Trophoblast cell (in vitro differentiated cells and primary cell): ENCODE measurements around the gene GRK2.

Experiments
- DNase-seq, 2 donors: peaks; one replicate each; pipeline ENCODE4 v3.0.0-alpha.2; 2016
- H2AFZ ChIP-seq: 2 replicates; pipeline ENCODE4 v1.6.1; 2013; ENCODE audit warnings: low read length, moderate library complexity, mild to moderate bottlenecking; ENCODE audit not compliant: insufficient read depth, poor library complexity
- H2AK5ac ChIP-seq: 2 replicates; pipeline ENCODE4 v1.6.1; 2013; ENCODE audit warnings: mild to moderate bottlenecking, low read length
- H2BK120ac ChIP-seq: 2 replicates; pipeline ENCODE4 v1.6.1; 2013; ENCODE audit warnings: low read length, mild to moderate bottlenecking, moderate library complexity; ENCODE audit not compliant: insufficient read depth, poor library complexity
- H2BK12ac ChIP-seq: 2 replicates; pipeline ENCODE4 v1.6.1; 2013; ENCODE audit warnings: mild to moderate bottlenecking, low read length, moderate library complexity
- H2BK5ac ChIP-seq: 2 replicates; pipeline ENCODE4 v1.6.1; 2013; ENCODE audit warnings: low read length, low read depth, moderate library complexity, mild to moderate bottlenecking; ENCODE audit not compliant: poor library complexity
- H3K14ac ChIP-seq: 2 replicates; pipeline ENCODE4 v1.6.1; 2013; ENCODE audit warnings: mild to moderate bottlenecking, low read length
- H3K18ac ChIP-seq: 2 replicates; pipeline ENCODE4 v1.6.1; 2013; ENCODE audit warnings: mild to moderate bottlenecking, low read length
- H3K23ac ChIP-seq: 2 replicates; pipeline ENCODE4 v1.6.1; 2013; ENCODE audit warnings: low read length
- H3K27ac ChIP-seq: 2 replicates; pipeline ENCODE4 v1.5.1; 2013; ENCODE audit warnings: low read depth, mild to moderate bottlenecking, inconsistent platforms, low read length, moderate library complexity
- H3K27me3 ChIP-seq: 2 replicates; pipeline ENCODE4 v1.6.1; 2013; ENCODE audit warnings: inconsistent platforms, mild to moderate bottlenecking, low read length, moderate library complexity; ENCODE audit not compliant: insufficient read depth
- H3K36me3 ChIP-seq, 2 experiments: 1 replicate in 1 of 2; 2 replicates in 1 of 2; pipeline ENCODE4 v1.6.1; 2013; ENCODE audit warnings: low read length in 2 of 2, mild to moderate bottlenecking in 2 of 2, moderate library complexity in 1 of 2; ENCODE audit not compliant: insufficient read depth in 2 of 2, control insufficient read depth in 1 of 2
- H3K4ac ChIP-seq: 2 replicates; pipeline ENCODE4 v1.6.1; 2013; ENCODE audit warnings: low read depth, mild to moderate bottlenecking, low read length, moderate library complexity
- H3K4me1 ChIP-seq, 2 experiments: 1 replicate in 1 of 2; 2 replicates in 1 of 2; pipeline ENCODE4 v1.6.1; 2013; ENCODE audit warnings: low read length in 2 of 2, mild to moderate bottlenecking in 2 of 2, moderate library complexity in 1 of 2; ENCODE audit not compliant: insufficient read depth in 2 of 2, control insufficient read depth in 1 of 2
- H3K4me2 ChIP-seq: 2 replicates; pipeline ENCODE4 v1.6.1; 2013; ENCODE audit warnings: inconsistent platforms, mild to moderate bottlenecking, low read length, moderate library complexity
- H3K4me3 ChIP-seq: 2 replicates; pipeline ENCODE4 v1.5.1; 2013; ENCODE audit warnings: mild to moderate bottlenecking, low read depth, low read length, inconsistent platforms
- H3K79me1 ChIP-seq: one replicate; pipeline ENCODE4 v1.6.1; 2013; ENCODE audit warnings: low read length
- H3K79me2 ChIP-seq: 2 replicates; pipeline ENCODE4 v1.6.1; 2013; ENCODE audit warnings: low read length, mild to moderate bottlenecking; ENCODE audit not compliant: control insufficient read depth, insufficient read depth, poor library complexity
- H3K9ac ChIP-seq: 2 replicates; pipeline ENCODE4 v1.6.1; 2013; ENCODE audit warnings: mild to moderate bottlenecking, low read length
- H3K9me3 ChIP-seq: 2 replicates; pipeline ENCODE4 v1.6.1; 2013; ENCODE audit warnings: low read depth, mild to moderate bottlenecking, control low read depth, inconsistent platforms, low read length; ENCODE audit not compliant: insufficient read depth
- H4K12ac ChIP-seq: 2 replicates; pipeline ENCODE4 v1.6.1; 2013; ENCODE audit warnings: low read depth, mild to moderate bottlenecking, low read length, moderate library complexity
- H4K8ac ChIP-seq: 2 replicates; pipeline ENCODE4 v1.6.1; 2013; ENCODE audit warnings: low read depth, mild to moderate bottlenecking, low read length, moderate library complexity
- H4K91ac ChIP-seq: one replicate; pipeline ENCODE4 v1.6.1; 2013; ENCODE audit warnings: low read depth, mild to moderate bottlenecking, low read length, moderate library complexity
- WGBS: extraction: QIAGEN DNeasy Blood & Tissue Kit; methylation state at CpG from one replicate; pipeline ENCODE4 v1.1.7; 2013; ENCODE audit warnings: missing lambda C conversion rate; ENCODE audit not compliant: insufficient read length, insufficient coverage; ENCODE audit errors: extremely low coverage; 5-methylcytosine and 5-hydroxymethylcytosine counted together

The GRK2 gene

DNA sequence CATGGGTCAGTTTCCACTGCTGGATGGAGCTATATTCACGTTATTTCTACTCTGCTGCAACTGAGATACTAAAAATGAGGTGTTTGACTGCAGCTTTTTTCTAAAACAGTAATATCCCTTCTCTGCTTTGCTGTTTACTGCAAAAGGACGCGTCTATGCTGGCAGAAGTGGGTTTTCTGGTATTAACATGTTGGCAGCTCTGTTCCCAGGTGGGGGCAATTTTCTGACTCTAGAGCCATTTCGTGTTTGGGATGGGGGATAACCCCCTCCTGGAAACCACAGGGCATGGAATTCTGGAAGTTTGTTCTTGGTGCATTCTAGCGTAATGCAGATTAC, 4.9 kb downstream of the GRK2 start:
- Histone ChIP-seq H2AFZ (no peak overlapping the region), H3K4me3 (no peak overlapping the region), H3K4me1 (peaks cover 26 to 37% of the 10 kb centered on the region in 2 experiments), H2BK5ac (no peak overlapping the region), H2AK5ac (no peak overlapping the region), H4K12ac (no peak overlapping the region), H4K91ac (no peak overlapping the region), H3K4me2 (no peak overlapping the region), H4K8ac (no peak overlapping the region), H2BK12ac (no peak overlapping the region), H3K79me1 (peaks cover 5% of the 10 kb centered on the region), H3K14ac (no peak overlapping the region), H3K36me3 (peaks cover 22 to 30% of the 10 kb centered on the region in 2 experiments), H3K23ac (no peak overlapping the region), H3K9me3 (no peaks in the 10 kb centered on the region), H2BK120ac (no peak overlapping the region), H3K18ac (no peak overlapping the region), H3K79me2 (peaks cover 12% of the 10 kb centered on the region), H3K27ac (no peak overlapping the region), H3K4ac (no peak overlapping the region), H3K9ac (no peak overlapping the region), H3K27me3 (no peaks in the 10 kb centered on the region)
- no CpG with 5 or more reads among the region's 5 CpGs for WGBS
- no peak for DNase-seq

GRCh38 chr11:67271541-67272284, 5.4 kb downstream of the GRK2 start:
- Histone ChIP-seq H3K9ac (no peak overlapping the region), H4K12ac (no peak overlapping the region), H3K27me3 (no peaks in the 10 kb centered on the region), H2BK12ac (no peak overlapping the region), H3K27ac (no peak overlapping the region), H4K8ac (no peak overlapping the region), H2BK120ac (no peak overlapping the region), H3K79me2 (peaks cover 10% of the 10 kb centered on the region), H3K14ac (no peak overlapping the region), H3K4me1 (peaks cover 26 to 37% of the 10 kb centered on the region in 2 experiments), H4K91ac (no peak overlapping the region), H3K9me3 (no peaks in the 10 kb centered on the region), H3K79me1 (peaks cover 5% of the 10 kb centered on the region), H3K4me2 (no peak overlapping the region), H2BK5ac (no peak overlapping the region), H2AFZ (no peak overlapping the region), H3K4ac (peak overlapping the region; percentile 10), H3K23ac (no peak overlapping the region), H3K4me3 (no peak overlapping the region), H3K36me3 (peaks cover 24 to 31% of the 10 kb centered on the region in 2 experiments), H2AK5ac (no peak overlapping the region), H3K18ac (no peak overlapping the region)
- DNase-seq = peak; percentile 81 to 84
- WGBS = no CpG with 5 or more reads among the region's 19 CpGs

DNA sequence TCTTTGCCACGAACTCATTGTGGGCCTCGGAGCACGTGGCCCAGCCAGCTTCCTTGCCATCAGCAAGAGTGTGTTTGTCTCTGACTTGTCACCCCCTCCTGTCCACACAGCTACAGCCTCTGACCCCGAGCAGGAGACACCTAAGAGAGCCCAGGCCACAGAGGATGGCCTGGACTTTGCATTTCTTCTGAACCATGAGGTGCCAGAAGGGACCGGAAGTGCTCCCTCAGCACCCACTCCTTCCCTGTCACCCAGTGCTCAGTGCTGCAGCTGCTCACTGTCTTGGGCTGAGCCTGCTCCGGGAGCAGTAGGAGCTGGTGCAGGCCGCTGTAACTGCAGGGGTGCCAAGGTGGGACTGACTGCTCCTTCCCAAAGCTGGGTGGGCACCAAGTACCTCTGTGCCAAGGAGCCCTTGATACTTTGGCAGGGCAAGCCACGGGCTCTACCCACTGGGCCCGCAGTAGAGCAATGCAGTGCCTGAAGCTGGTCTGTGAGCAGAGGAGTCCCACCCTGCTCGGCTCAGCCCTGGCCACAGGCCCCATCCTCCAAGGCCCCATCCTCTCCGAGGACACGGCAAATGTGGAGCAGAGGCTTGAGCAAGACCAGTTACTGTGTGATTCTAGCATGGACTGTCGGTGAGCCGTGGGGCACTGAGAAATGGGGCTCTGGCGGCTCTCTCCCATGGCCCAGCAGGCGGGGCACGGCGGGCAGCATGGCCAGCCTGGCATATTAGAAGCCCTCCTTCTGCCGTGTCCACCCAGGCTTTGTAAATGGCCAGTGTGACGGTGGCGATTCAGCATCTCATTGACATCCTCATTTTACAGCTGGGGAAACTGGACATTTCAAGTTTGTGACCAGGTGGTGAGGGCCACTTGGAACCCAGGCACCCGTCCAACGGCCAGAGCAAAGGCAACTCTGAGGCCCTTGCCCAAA, 6.3 kb downstream of the GRK2 start:
- peaks cover 22 to 30% of the 10 kb centered on the region in 2 experiments for H3K4me1 ChIP-seq
- H3K79me2 ChIP-seq = peaks cover 3% of the 10 kb centered on the region
- WGBS = no CpG with 5 or more reads among the region's 23 CpGs
- no peak overlapping the region for H4K91ac ChIP-seq
- no peak overlapping the region for H2BK12ac ChIP-seq
- H3K4ac ChIP-seq = peak overlapping the region; percentile 21
- H4K12ac ChIP-seq = no peak overlapping the region
- no peak overlapping the region for H4K8ac ChIP-seq
- no peak overlapping the region for H3K14ac ChIP-seq
- H3K36me3 ChIP-seq = peaks cover 30 to 36% of the 10 kb centered on the region in 2 experiments
- no peak overlapping the region for H2AK5ac ChIP-seq
- no peak overlapping the region for H3K18ac ChIP-seq
- no peaks in the 10 kb centered on the region for H3K79me1 ChIP-seq
- no peak overlapping the region for H2BK5ac ChIP-seq
- H3K27me3 ChIP-seq = no peaks in the 10 kb centered on the region
- H2AFZ ChIP-seq = no peak overlapping the region
- H2BK120ac ChIP-seq = no peak overlapping the region
- no peak overlapping the region for H3K4me3 ChIP-seq
- no peak overlapping the region for H3K27ac ChIP-seq
- no peak overlapping the region for H3K4me2 ChIP-seq
- H3K9me3 ChIP-seq = no peaks in the 10 kb centered on the region
- no peak for DNase-seq
- no peak overlapping the region for H3K23ac ChIP-seq
- H3K9ac ChIP-seq = no peak overlapping the region

DNA sequence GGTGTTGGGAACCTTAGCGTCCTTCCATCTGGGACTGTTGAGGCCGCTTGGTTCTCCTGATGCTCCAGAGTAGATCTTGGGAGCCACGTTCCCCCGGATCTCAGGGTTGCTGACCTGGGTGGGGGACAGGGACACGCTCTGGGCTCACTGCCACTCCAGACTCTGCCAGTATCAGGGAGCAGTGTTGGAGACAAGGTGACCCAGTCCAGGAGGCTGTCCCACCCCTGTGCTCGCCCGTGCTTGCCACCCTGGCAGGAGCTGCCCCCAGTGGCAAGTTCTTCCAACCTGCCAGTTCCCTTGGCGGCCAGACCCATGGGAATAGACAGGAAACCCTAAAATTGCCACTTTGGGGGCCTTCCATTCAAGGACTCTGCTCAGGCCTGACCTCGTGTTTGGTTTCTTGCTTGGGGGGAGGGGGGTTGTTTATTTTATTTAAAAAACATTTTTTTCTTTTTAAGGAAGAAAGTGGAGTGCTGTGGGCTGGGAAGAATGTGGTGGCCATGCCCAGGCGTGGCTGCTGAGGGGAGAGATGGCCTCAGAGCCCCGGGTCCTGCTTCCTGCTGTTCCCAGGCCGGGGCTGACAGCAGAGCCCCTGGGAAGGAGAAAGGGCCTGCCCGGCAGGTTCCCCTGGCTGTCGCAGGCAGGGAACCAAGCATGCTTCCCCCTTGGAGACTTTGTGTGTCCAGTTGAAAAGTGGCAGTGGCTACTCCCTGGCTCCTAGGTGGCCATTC, 7.2 kb downstream of the GRK2 start:
- Histone ChIP-seq H2BK12ac (no peak overlapping the region), H3K4me2 (no peak overlapping the region), H4K12ac (no peak overlapping the region), H2AK5ac (no peak overlapping the region), H3K4me3 (no peak overlapping the region), H3K9me3 (no peaks in the 10 kb centered on the region), H3K27me3 (no peaks in the 10 kb centered on the region), H4K91ac (no peak overlapping the region), H3K4me1 (peaks cover 20 to 25% of the 10 kb centered on the region in 2 experiments), H3K79me2 (peaks cover 3% of the 10 kb centered on the region), H3K23ac (no peak overlapping the region), H3K18ac (peak overlapping the region; percentile 12), H3K79me1 (no peaks in the 10 kb centered on the region), H3K9ac (no peak overlapping the region), H4K8ac (no peak overlapping the region), H3K36me3 (peaks cover 32 to 36% of the 10 kb centered on the region in 2 experiments), H2BK5ac (no peak overlapping the region), H3K4ac (no peak overlapping the region), H3K14ac (no peak overlapping the region), H2AFZ (no peak overlapping the region), H3K27ac (no peak overlapping the region), H2BK120ac (no peak overlapping the region)
- no peak for DNase-seq
- WGBS = no CpG with 5 or more reads among the region's 14 CpGs
